ENCODE results near the gene PPP1R3A.

PPP1R3A gene

GRCh38 chr7:113880559-113880958, 38.2 kb downstream of the PPP1R3A start:
- peak; percentile 98 to 100 for DNase-seq

DNA sequence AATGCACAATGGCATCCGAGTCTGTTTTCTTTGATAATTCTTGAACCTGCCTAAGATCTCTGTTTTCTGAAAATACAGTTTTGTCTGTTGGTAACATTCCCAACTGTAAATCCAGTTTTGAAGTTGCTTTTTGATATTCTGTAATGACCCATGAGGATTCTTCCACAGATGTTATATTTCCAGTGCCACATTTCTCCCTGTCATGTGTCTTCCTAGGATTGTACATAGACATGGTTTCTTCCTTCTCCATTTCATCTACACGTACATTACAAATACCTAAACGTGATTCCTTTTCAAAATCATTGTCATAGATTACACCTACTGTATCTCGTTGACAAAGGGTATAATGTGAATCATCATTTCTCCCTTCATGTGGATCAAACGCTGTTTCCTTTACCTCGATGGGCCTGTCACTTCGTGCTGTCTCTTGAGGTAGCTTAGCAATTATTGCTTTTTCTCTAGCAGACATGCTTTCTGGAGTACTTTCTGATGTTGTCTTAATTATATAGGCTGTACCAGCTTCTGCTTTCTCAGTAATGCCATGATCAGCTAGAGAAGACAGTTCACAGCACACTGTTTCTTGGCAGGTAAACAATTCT, 40.3 kb downstream of the PPP1R3A start:
- no peak for DNase-seq

GRCh38 chr7:113875224-113875623, 43.6 kb downstream of the PPP1R3A start:
- DNase-seq: no peak

GRCh38 chr7:113873554-113874151, 45.2 kb downstream of the PPP1R3A start:
- DNase-seq: no peak

- DNase-seq: no peak
Measured at GRCh38 chr7:113872981-113873380, 45.8 kb downstream of the PPP1R3A start.

DNA sequence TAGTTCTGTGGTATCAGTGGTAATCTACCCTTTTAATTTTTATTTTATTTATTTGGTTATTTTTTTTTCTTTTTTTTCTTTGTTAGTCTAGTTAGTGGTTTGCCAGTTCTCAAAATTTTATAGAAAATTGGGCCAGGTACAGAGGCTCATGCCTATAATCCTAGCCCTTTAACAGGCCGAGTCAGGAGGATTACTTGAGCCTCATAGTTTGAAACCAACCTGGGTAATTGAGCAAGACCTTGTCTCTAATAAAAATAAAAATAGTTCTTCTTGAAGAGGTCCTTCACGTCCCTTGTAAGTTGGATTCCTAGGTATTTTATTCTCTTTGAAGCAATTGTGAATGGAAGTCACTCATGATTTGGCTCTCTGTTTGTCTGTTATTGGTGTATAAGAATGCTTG, 51.5 kb downstream of the PPP1R3A start:
- no peak for DNase-seq

- DNase-seq: no peak
Measured at GRCh38 chr7:113856010-113856409, 62.8 kb downstream of the PPP1R3A start.

- DNase-seq: no peak
Measured at GRCh38 chr7:113840954-113841353, 77.9 kb downstream of the PPP1R3A start.

- DNase-seq: no peak
Measured at GRCh38 chr7:113835367-113835766, 83.4 kb downstream of the PPP1R3A start.

GRCh38 chr7:113832196-113832745, 86.5 kb downstream of the PPP1R3A start:
- no peak for DNase-seq

DNA sequence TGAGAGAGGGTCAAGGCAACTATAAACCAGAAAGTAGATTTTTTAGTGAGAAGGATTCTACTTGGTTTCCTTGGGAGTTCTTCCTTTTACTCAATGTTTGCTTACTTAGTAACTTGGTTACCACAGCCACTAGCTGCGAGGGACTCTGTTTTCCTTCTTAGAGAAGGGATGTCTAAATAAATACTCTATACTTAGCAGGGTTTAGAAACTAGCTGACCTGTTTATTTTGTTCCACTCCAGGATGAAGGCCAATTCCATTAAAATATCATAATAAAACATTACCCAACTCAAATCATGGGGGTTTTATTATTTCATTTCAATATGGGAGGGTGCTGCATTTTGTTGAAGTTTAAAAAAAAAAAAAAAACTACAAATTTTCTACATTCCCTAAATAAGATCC, 87.3 kb downstream of the PPP1R3A start:
- DNase-seq: no peak

DNA sequence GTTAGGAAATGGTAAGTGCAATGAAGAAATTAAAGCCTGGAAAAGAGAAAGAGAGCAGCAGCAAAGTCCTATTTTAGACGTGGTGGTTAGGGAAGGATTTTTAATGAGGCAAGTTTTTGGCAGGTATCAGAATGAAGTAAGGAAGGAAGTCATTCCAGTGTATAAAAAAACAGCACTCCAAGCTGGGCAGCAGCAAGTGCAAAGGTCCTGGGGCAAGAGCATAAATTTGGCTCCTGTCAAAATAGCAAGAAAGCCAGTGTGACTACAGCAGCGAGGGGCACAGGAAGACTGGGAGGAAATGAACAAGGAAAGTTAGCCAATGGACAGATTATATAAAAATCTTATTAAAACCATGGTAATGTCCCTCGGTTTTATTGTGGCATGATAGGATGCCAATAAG, 90.2 kb downstream of the PPP1R3A start:
- DNase-seq: no peak

Data from NCI-H526 (cell line).